ENCODE results near the gene STARD4.
A peak's percentile ranks its signal among the peaks of the same experiment; 100 is the strongest.

The STARD4 gene

DNA sequence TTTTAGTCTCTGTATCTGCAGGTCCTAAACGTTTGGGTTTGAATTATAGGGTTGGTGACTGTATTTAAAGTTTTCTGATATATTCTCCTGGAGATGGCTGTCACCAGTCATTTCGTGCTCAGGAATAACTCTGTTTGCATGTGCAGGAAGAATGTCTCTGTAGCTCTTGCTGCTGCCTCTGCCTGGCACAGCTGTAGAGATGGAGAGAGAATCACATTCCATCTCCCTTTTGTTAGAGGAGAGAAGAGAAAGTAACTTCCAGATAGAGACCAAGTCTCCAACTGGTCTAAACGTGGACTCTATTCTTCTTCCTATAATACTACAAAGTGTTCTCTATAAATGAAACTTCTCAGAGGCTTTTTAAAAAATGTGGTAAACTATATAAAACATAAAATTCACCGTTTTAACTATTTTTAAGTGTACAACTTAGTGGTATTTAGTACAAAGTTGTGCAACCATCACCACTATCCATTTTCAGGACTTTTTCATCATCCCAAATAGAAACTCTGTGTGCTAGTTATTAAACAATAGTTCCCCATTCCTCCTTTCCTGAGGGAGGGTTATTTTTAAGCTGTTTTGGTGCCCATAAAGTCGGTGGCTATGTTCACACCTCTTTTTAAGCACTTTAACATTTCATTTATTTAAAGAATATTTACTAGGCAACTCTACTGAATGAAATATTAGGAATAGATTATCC, 20.7 kb upstream of the STARD4 start:
- no peak for DNase-seq (ENCODE audit: low read depth, low spot score)
- H3K4me3 ChIP-seq (ENCODE audit: low read length), result no peak overlapping the region

GRCh38 chr5:111530298-111530740, 18.0 kb upstream of the STARD4 start:
- DNase-seq (ENCODE audit: low read depth, low spot score), result peak; percentile 46
- no peak overlapping the region for H3K4me3 ChIP-seq (ENCODE audit: low read length)

GRCh38 chr5:111528056-111528455, 15.7 kb upstream of the STARD4 start:
- DNase-seq (ENCODE audit: low read depth, low spot score), result no peak
- no peak overlapping the region for H3K4me3 ChIP-seq (ENCODE audit: low read length)

GRCh38 chr5:111520908-111521307, 8.6 kb upstream of the STARD4 start:
- H3K4me3 ChIP-seq (ENCODE audit: low read length), result no peak overlapping the region
- no peak for DNase-seq (ENCODE audit: low read depth, low spot score)

- no peak for DNase-seq (ENCODE audit: low read depth, low spot score)
- H3K4me3 ChIP-seq (ENCODE audit: low read length), result no peak overlapping the region
Measured at GRCh38 chr5:111518777-111519176, 6.4 kb upstream of the STARD4 start.

GRCh38 chr5:111517853-111518501, 5.6 kb upstream of the STARD4 start:
- H3K4me3 ChIP-seq (ENCODE audit: low read length), result no peak overlapping the region
- no peak for DNase-seq (ENCODE audit: low read depth, low spot score)

- DNase-seq (ENCODE audit: low read depth, low spot score), result no peak
- no peak overlapping the region for H3K4me3 ChIP-seq (ENCODE audit: low read length)
Measured at GRCh38 chr5:111514087-111514486, 1.8 kb upstream of the STARD4 start.

GRCh38 chr5:111513131-111513520, 791 bp upstream of the STARD4 start:
- DNase-seq (ENCODE audit: low read depth, low spot score), result no peak
- peak overlapping the region; percentile 76 for H3K4me3 ChIP-seq (ENCODE audit: low read length)

DNA sequence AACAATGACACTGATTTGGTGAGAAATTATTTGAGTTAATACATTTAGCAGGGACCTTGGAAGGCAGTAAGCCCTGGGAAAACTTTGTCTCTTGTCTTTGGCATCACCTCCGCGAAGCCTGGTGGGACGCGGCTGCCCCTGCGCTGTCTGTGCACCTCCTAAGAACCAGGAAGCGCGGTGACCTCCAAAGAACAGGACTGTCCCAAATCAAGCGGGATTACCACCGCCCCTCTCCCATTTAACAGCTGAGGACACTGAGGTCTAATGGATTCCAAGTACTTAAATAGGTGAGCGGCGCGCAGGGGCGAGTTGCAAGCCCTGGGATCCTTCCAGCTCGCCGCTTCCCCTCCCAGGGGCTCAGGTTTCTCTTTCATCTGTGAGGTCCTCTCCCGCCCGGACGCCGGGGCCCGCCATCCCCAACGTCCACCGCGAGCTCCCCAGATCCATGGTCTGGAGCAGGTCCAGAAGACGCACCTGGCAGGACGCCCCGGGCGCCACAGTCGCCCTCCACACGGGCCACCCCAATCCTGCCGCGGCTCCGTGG, 432 bp downstream of the STARD4 start:
- H3K4me3 ChIP-seq (ENCODE audit: low read length), result peak overlapping the region; percentile 76
- DNase-seq (ENCODE audit: low read depth, low spot score), result no peak

- DNase-seq (ENCODE audit: low read depth, low spot score), result no peak
Measured at GRCh38 chr5:111511174-111511830, 1.0 kb downstream of the STARD4 start.

DNA sequence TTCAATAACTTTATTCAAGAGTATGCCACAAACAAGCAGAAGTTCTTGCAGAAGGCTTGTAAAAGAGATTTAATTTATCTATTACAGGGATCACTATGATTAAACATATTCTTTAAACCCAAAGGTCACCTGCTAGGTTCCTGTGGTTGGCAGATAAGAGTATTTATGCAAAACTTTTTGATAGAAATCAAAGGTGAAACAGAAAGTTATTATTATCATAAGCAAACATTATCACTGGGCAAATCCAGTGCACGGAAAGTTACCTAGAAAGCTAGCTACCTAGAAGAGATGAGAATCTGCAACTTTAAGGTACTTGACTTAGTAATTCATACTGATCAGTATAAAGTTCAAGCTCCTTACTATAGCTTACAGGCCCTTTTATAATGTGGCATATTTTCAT, 3.2 kb downstream of the STARD4 start:
- DNase-seq (ENCODE audit: low read depth, low spot score), result no peak
- no peak overlapping the region for H3K4me3 ChIP-seq (ENCODE audit: low read length)

More at GRCh38 chr5:111511174-111511830, 1.0 kb downstream of the STARD4 start:
- peak overlapping the region; percentile 76 for H3K4me3 ChIP-seq (ENCODE audit: low read length)

DNA sequence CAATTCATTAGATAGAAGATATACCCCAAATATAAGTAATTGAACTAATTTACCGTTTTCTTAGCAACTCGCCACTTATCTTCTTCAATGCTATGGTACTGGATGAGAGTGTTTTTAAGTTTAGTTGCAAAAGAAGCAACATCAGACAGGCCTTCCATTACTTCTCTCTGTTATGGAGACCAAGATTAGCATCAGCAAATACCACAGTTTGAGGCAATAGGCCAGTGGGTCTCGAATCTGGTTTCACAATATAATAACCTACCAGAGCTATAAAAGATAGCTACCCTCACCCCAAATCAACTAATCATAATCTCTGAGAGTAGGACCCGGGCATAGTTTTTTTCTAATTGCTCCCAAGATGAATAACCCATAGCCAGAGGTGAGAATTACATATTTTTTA, 5.1 kb downstream of the STARD4 start:
- no peak for DNase-seq (ENCODE audit: low read depth, low spot score)
- no peak overlapping the region for H3K4me3 ChIP-seq (ENCODE audit: low read length)

DNA sequence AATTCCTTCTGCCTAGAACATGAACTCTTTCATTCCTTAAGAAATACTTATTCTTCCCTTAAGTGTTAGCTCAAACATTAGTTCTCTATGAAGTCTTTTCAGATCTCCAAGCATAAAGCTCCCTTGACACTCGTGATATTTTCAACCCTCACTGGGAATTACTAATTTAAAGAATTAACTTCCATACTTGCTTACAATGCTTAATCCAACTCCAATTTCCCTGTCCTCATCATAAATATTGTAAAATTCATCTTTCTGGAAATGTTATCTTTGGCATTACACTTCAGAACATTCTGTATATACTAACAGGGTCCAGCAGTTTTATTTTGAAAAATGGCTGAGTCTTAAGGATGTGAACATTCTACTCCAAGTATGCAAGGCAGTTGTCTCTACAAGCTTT, 7.2 kb downstream of the STARD4 start:
- no peak for DNase-seq (ENCODE audit: low read depth, low spot score)
- H3K4me3 ChIP-seq (ENCODE audit: low read length), result no peak overlapping the region

- no peak overlapping the region for H3K4me3 ChIP-seq (ENCODE audit: low read length)
- DNase-seq (ENCODE audit: low read depth, low spot score), result no peak
Measured at GRCh38 chr5:111502956-111503355, 9.4 kb downstream of the STARD4 start.

- DNase-seq (ENCODE audit: low read depth, low spot score), result no peak
- no peak overlapping the region for H3K4me3 ChIP-seq (ENCODE audit: low read length)
Measured at GRCh38 chr5:111498346-111498745, 14.0 kb downstream of the STARD4 start.

DNA sequence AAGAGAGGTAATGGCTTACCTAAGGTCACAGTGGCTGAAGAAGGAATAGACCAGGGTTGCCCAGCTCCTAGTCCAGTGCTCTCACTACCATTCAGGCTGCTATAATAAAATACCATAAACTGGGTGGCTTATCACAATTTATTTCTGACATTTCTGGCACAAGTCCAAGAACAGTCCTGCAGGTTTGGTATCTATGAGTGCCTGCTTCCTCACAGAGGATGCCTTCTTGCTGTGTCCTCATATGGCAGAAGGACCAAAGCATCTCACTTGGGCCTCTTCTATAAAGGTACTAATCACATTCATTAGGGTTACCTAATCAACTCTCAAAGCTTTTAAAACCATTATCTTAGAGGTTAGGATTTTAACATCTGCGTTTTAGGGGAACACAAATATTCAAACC, 17.2 kb downstream of the STARD4 start:
- DNase-seq (ENCODE audit: low read depth, low spot score), result no peak
- H3K4me3 ChIP-seq (ENCODE audit: low read length), result no peak overlapping the region

DNA sequence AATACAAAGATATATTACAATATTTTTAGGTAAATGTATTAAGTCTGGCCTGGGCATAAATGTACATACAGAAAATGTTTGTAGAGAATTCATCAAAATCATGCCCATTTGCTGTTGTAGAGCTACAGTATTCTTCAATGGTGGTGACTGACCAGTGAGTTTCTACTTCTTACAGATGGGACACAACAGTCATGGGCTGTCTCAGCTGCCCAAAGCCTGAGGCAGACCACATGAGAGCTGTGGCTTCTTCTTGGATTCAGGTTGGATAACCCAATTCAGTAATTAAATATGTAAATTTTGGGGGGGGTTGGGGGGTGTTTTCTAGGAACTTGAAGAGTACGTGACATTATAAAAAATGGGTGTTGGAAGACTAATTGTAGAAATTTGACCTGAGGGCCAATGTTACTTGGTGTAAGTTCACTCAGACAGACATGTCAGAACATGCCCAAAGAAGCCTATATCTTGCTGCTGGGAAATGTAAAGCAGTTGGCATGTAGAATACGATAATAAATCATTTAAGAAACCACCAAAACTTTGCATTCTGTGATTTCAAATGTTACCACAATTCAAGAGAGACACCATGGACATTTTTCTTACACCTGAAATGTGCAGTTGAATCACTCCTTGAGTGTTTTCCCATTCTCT, 17.9 kb downstream of the STARD4 start:
- no peak for DNase-seq (ENCODE audit: low read depth, low spot score)
- H3K4me3 ChIP-seq (ENCODE audit: low read length), result no peak overlapping the region

GRCh38 chr5:111493031-111493430, 19.3 kb downstream of the STARD4 start:
- DNase-seq (ENCODE audit: low read depth, low spot score), result no peak
- H3K4me3 ChIP-seq (ENCODE audit: low read length), result no peak overlapping the region

DNA sequence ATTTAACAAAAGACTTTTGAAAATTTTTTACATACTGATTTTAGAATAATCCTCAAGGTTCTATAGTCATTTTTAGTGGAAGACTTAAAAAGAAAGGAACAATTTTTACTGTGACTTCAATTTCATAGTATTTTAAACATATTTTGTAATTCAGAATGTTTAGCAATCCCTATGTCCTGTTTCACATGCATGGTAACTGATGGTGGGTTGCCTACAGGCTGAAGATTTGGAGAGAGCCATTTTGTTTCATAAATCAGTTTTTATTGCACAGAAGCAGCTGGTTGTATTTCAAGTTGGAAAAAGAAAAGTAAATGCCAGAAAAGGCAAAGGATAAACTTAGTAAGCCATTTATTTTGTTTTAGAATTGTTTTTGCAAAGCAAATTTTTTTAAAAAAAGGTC, 24.0 kb downstream of the STARD4 start:
- H3K4me3 ChIP-seq (ENCODE audit: low read length), result no peak overlapping the region
- no peak for DNase-seq (ENCODE audit: low read depth, low spot score)

- DNase-seq (ENCODE audit: low read depth, low spot score), result no peak
- H3K4me3 ChIP-seq (ENCODE audit: low read length), result no peak overlapping the region
Measured at GRCh38 chr5:111486926-111487325, 25.4 kb downstream of the STARD4 start.

Measured in Jurkat, Clone E6-1 (cell line).